8988T (cell line): ENCODE results near the gene CCDC120.

Source experiments
- DNase-seq: peaks from one replicate; pipeline ENCODE4 v3.0.0; 2011

The CCDC120 gene

DNA sequence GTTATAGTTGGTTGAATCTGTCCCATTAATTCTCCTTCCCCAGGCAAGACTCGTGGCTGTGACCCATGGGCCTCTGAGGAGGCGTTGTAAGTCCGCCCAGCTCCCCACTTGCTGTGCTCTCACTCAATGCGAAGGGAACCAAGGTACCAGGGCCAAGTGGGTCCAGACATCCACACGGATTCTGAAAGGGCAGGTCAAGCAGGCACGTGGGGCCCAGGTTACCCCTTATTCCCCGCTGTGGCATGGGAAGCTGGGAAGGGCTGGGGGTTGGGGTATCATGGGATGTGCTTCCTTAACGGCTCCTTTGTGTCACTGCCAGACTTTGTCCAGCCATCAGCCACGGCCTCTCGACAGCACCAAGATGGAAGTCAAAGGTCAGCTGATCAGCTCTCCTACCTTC lies 3.1 kb downstream of the CCDC120 start:
- DNase-seq: no peak

DNA sequence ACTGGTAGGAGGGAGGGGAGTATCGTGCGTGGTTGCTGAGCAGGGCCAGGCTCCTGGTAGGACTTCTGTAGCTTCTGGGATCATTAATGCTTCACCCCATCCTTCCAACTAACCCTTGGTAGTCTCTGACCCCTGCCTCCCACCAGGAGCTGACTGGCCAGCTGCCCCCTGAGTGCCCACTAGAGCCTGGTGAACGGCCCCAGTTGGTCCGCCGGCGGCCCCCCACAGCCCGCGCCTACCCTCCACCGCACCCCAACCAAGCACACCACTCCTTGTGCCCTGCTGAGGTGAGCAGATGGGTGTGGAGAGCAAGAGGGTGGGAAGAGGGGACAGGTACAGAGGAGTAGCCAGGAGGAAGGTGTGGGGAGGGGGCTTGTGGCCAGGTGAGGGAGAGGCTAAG lies 4.9 kb downstream of the CCDC120 start:
- DNase-seq: no peak

- no peak for DNase-seq
Observed at GRCh38 chrX:49064303-49064702, 5.5 kb downstream of the CCDC120 start.

DNA sequence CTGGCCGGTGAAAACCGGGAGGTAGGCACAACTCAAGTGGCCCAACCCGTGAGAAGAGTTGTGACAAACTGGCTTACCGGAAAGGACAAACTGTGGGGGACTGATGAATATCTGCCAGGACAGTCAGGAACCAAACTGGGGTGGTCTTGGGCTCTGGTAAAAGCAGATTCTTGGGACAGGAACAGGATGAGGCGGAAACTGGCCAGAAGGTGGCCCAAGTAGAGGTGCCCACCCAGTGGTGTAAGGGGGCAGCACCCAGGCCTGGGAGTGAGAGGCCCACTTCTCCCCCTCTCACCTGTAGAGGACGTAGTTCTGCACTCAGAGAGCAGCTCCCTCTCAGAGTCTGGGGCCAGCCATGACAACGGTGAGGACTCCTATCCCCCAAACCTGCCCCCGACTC lies 5.9 kb downstream of the CCDC120 start:
- peak; percentile 31 for DNase-seq

DNA sequence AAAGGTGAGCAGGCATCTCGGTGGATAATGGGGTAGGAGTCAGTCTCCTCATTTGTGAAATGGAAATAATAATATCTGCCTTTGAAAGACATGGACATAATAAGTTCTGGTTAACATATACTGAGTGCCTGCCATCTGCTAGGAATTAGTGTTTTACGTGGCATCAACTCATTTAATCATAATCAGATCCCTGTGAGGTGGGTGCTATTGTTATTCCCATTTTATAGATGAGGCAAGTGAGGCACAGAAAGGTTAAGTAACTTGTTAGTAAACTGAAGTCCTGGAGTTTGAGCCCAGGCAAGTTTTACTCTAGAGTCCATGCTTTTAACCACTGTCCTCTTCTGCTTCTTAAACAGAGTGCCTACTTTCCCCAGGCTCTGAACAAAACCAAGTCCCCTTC lies 7.5 kb downstream of the CCDC120 start:
- DNase-seq: peak; percentile 23

DNA sequence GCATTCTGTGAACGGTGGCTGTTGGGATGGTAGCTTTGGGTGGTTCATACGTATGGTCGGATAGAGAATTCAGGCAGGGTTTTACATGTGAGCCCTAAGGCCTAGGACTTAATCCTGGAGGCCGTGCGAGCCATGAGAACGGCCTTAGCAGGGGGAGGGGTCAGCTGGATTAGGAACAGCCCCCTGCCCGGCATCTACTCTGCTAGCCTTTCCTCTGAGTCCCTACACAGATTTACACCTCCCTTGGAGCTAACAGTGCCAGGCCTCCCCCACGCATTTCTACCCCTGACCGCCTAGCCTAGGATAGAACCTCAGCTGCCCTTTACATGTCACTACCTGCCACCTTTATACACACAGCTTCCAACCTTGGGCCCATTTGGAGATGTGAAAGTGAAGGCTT lies 7.9 kb downstream of the CCDC120 start:
- no peak for DNase-seq

- peak; percentile 40 for DNase-seq
Observed at GRCh38 chrX:49067285-49068120, 8.7 kb downstream of the CCDC120 start.

DNA sequence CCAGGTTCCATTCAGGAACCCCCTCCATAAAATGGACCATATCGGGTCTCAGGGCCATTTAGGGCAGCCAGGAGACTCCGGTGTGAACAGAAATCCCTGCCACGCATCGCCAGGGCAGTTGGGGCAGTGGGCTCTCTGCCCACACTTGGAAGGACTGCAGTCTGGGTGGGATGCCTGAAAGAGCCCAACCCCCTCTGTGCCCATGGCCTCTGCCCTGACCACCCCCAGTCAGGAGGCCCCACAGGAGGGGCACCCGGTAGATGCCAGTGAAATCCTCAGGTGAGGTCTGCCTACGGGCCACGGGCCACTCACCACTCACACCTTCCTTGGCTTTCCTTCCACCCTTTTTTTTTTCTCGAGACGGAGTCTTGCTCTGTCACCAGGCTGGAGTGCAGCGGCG lies 10.2 kb downstream of the CCDC120 start:
- DNase-seq: peak; percentile 51

- no peak for DNase-seq
Observed at GRCh38 chrX:49070988-49071387, 12.2 kb downstream of the CCDC120 start.

DNA sequence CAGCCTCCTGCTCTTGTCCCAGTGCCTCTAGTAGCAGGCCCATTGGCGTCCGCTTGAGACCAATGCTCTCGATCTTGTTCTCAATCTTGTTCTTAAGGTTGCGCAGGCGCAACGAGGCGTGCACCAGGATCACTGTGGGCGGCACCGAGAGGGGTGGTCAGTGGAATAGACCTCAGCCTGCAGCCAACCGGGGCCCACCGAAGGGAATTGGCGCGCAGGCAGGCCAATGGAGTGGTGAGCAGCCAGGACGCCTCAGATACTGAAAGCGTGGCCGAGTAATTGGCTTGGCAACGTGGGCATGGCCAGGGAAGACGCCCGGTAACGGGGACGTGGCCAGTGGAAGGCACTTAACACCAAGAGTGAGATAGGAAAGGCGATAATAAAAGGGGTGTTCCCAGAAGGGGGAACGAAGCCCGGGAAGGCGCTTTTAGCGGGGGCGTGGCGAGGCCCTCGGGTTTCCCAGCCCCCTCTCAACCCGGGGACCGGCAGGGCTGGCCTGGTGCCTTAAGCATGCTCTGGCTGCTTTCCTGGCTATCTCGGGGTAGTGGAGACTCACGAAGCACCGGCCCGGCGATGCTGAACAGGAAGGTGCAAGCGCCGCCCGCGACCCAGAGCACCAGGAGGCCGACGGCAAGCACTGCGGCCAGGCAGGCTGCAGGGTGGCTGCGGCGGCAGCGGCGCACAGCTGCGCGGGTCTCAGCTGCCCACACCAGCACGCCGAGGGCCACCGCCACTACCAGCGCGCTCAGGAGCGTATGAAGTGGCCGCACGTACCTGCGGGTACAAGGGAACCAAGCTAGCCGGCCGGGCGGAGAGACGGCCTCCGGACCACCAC lies 13.3 kb downstream of the CCDC120 start:
- peak; percentile 47 for DNase-seq

DNA sequence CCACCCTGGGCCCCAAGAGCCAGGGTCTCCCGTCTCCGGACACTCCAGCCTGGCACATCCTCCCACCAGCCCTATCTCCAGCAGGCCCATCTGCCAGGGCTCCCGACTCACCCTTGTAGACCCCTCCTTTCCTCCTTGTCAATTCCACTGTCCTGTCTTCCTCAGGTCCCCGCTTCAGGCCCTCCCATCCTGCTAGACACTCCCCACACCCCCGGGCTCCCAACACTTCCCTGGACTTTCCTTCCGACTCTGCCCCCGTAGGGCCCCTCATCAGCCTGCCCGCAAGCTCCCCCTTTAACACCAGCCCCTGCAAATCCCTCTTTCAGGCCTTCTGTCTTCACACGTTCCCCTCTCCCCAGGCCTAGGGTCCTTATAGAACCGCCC lies 13.9 kb downstream of the CCDC120 start:
- peak; percentile 47 for DNase-seq

DNA sequence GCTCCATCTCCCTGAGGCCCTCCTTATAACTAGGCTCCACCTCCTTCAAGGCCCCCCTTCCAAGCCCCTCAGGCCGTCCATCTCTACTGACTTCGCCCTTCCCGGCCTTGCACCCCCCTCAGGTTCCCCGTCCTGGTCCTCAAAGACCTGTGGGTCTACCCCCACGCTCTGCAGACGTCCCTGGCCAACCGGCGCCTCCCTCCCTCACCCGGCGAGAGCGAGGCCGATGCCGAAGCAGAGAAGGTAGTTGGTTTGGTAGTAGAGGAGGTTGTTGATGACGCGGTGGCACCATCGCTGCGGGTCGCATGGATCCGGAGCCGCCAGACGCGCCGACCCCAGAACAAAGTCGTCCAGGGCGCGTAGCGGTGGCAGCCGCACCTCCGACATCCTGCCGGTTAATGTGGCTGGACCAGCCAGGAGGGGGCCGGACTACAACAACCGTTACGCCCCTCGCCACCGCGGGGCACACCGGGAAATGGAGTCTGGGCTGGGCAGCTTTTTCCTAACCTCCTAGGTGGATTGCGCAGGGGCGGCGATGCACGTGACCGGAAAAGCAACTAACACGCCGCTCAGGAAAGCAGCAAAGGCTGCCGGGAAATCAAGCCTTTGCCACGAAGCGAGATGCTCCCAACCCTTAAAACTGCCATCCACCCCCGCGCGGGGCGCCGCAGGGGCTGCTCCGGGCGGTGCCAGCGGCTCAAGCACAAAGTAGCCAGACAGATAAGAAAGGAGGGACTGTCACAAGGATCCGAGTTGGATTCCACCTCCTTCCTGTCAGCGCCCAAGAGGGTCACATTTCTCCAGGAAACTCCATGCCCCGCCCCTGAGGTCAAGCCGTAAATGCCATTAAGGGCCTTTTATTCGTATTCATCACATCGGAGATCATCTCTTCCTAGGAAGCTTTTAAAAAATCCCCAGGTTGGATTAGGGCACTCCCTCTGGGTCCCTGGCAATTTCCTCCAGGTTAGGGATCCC lies 15.1 kb downstream of the CCDC120 start, which contains the start of gene PRAF2:
Gene PRAF2, minus strand, starts transcription at position 402 of the 975 bp plus-strand sequence. Its CDS starts 15 bp downstream, at position 387.
- DNase-seq: no peak

- peak; percentile 44 for DNase-seq
Observed at GRCh38 chrX:49075347-49075746, 16.5 kb downstream of the CCDC120 start.

GRCh38 chrX:49077941-49078340 lies 19.1 kb downstream of the CCDC120 start:
- peak; percentile 32 for DNase-seq

GRCh38 chrX:49079489-49080428 lies 21.0 kb downstream of the CCDC120 start, which contains the start of gene WDR45:
Gene WDR45 (minus strand): TSS chrX:49079887. CDS start chrX:49078095, 1,792 bp downstream.
- DNase-seq: peak; percentile 94

GRCh38 chrX:49082271-49082871 lies 23.6 kb downstream of the CCDC120 start:
- no peak for DNase-seq

GRCh38 chrX:49089553-49089952 lies 30.8 kb downstream of the CCDC120 start:
- no peak for DNase-seq

DNA sequence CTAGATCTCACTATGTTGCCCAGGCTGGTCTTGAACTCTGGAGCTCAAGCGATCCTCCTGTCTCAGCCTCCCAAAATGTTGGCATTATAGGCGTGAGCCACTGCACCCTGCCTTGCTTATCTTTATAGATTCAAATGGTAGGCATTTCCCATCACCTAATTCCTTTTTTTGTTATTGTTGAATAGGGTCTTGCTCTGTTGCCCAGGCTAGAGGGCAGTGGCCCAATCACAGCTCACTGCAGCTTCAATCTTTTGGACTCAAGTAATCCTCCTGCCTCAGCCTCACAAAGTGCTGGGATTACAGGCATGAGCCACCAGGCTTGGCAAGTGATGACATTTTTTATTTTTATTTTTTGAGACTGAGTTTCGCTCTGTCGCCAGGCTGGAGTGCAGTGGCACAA lies 37.6 kb downstream of the CCDC120 start:
- DNase-seq: no peak

- peak; percentile 85 for DNase-seq
Observed at GRCh38 chrX:49100704-49101628, 42.2 kb downstream of the CCDC120 start.

DNA sequence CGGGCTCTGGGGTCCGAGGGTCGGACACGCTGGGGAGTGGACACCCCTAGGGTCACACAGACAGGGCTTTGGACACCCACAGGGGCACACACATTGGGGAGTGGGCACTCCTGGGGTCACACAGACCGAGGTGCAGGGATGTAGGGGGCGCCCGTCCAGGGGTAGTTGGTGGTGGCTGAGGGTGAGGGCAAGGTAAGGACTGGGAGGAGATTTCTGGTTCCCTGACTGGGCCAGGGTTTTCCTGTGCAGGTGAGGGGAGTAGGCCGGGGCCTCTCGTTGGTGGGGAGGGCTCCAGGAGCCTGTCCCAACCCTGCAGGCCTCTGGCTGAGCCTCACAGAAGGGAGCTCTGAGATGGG lies 42.8 kb downstream of the CCDC120 start:
- DNase-seq: no peak
